Urothelium cell line (cell line): Measurements from ENCODE around the gene PMM1.

Experiments
- DNase-seq: peaks from one replicate; pipeline ENCODE4 v3.0.0; 2011; ENCODE audit warnings: low spot score, mixed read lengths
- FAIRE-seq: peaks from 2 replicates; lab custom pipeline; 2011; peaks lifted over from hg19 to GRCh38; lab: Jason Lieb, UNC

PMM1 gene

GRCh38 chr22:41540006-41540315 lies 49.7 kb downstream of the PMM1 start:
- FAIRE-seq: no peak
- no peak for DNase-seq

- DNase-seq (no peak), FAIRE-seq (no peak)
Observed at GRCh38 chr22:41539146-41540005, 50.3 kb downstream of the PMM1 start.

- FAIRE-seq: no peak
Observed at GRCh38 chr22:41538583-41538982, 51.1 kb downstream of the PMM1 start.

GRCh38 chr22:41537203-41537602 lies 52.4 kb downstream of the PMM1 start:
- no peak for DNase-seq
- no peak for FAIRE-seq

More at GRCh38 chr22:41538583-41538982, 51.1 kb downstream of the PMM1 start:
- no peak for DNase-seq

GRCh38 chr22:41535244-41535643 lies 54.4 kb downstream of the PMM1 start:
- no peak for FAIRE-seq
- DNase-seq: no peak

GRCh38 chr22:41534219-41534618 lies 55.4 kb downstream of the PMM1 start:
- FAIRE-seq: no peak

GRCh38 chr22:41532908-41533825 lies 56.5 kb downstream of the PMM1 start:
- DNase-seq: peak; percentile 82
- FAIRE-seq: peak; percentile 42

More at GRCh38 chr22:41534219-41534618, 55.4 kb downstream of the PMM1 start:
- DNase-seq: no peak

GRCh38 chr22:41531715-41532477 lies 57.7 kb downstream of the PMM1 start:
- FAIRE-seq (peak; percentile 59), DNase-seq (no peak)

- DNase-seq (no peak), FAIRE-seq (no peak)
Observed at GRCh38 chr22:41530890-41531714, 58.5 kb downstream of the PMM1 start.

GRCh38 chr22:41528938-41529561 lies 60.6 kb downstream of the PMM1 start:
- FAIRE-seq: no peak
- no peak for DNase-seq

- no peak for FAIRE-seq
- DNase-seq: no peak
Observed at GRCh38 chr22:41528132-41528766, 61.4 kb downstream of the PMM1 start.
